GM18858 (cell line): ENCODE data around the gene C1orf94.
"Not testable (repeated sequence)": the region's sequence is repeated elsewhere in the genome, so short reads cannot be mapped to it uniquely, and the experiment has no call there.

Experiments used
- ATAC-seq: cut with Tn5 transposase; IDR thresholded peaks from one replicate; pipeline ENCODE4 v1.9.1; 2021; ENCODE audit not compliant: unreplicated experiment

Gene C1orf94

DNA sequence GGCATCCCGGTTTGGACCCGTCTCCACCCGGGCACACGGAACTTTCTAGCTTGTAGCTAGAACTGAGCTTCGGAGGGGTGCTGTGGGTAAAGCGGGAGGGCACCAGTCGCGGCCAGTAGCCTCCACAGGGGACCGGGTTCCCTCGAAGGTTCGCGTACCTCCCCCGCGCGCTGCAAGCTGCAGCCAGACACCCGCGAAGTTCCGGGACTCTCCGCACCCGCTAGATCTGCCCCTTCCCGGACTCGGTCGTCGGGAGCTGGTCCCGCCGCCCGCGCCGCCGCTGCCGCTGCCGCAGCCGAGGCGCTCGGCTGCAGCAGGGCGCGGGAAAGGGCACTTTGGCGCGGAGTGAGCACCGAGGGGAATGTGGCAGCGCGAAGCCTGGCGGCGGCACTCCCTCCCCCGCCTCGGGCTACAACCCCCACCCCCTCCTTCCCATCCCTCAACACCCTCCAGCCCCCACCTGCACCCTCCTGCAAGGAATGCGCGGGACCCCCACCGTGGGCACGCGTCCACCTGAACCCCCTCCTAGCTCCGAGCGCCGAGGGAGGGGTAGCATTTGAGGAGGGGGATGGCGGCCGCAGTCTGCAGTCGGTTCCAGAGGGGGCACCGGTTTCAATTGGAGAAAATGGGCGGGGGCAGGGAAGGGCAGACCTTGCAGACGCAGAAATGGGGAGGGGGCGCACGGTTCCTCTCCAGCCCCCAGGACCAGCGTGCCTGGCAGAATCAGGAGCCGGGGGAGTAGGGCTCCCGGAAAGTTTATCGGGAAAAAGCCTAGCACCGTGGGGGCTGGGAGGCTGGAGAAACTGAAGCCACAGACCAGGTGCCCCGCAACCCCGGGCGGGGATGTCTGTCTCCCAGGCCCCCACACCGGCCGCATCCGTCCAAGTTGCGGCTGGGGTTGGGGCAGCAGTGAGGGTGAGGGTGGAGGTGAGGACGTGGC, 12.6 kb upstream of the C1orf94 start:
- no peak for ATAC-seq

DNA sequence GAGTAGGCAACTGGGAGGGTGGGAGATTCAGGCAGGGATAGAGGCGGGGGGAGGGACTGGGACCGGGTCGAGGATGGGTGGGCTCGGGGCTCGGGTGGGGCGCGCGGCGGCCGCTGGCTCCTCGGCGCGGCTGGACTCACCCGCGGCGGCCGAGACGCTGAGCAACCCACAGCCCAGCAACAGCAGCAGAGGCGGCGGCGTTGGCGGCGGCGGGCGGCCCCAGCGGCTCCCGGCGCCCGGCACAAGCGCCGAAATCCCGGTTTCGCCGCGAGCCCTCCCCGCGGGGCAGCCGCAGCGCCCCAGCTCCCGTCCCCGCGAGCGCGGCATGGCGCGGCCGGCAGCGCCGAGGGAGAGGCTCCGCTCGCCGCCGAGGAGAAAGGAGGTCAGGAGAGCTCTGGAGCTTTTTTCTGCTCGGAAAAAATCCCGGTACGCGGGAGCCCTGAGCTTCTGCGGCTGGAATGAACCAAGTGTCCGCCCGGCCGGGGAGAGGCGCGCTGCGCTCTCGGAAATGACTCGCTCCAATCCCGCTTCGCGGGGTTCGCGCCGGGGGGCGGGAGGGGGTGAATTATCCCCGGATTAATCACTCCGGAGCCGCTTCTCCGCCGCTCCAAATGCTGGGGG, 11.8 kb upstream of the C1orf94 start, which contains the start of gene CSMD2:
CSMD2 (minus strand) TSS at position 460 of the 621 bp plus-strand sequence; CDS start at position 327, 133 bp downstream.
- ATAC-seq, result no peak

DNA sequence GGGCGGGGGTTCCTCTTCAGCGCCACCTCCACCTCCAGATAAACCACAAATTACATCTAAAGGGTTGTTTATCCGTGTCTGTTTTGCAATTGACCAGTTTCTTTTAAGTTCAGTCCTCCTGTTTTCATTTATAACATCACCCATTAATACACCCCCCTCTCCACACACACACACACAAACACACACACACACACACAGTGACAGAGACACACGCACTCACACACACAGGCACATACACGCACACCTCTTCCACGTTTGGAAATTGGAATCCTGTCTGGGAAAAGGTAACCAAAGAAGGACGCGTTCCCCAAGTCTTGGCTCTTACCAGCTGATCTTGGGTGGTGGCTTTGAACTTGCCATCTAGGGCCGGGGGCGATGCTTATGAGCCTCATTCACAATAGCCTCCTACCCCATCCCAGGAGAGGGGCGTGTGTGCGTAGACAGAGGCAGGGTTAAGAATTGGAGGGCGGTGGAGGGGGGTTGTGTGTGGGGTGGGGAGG, 11.2 kb upstream of the C1orf94 start:
- no peak for ATAC-seq

DNA sequence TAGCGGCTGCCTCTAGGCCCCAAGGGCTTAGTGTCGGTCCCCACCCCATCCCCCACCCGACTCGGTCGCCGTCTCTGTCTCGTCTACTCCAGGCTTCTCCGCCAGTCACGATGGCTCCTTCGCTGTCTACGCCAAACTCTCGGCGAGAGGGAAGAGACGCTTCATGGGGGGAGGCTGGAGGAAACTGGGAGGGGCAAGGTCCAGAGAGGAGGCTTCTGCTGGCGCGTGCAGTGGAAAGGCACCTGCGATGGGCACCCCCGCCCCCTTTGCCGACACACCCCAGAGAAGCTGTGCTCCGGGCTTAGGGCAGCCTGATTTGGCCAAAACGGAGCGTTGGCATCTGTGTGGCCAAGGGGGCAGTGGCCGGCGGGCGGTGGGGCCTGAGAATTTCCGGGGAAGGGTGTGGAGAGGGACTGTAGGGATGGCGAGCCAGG, 10.5 kb upstream of the C1orf94 start:
- ATAC-seq, result no peak

DNA sequence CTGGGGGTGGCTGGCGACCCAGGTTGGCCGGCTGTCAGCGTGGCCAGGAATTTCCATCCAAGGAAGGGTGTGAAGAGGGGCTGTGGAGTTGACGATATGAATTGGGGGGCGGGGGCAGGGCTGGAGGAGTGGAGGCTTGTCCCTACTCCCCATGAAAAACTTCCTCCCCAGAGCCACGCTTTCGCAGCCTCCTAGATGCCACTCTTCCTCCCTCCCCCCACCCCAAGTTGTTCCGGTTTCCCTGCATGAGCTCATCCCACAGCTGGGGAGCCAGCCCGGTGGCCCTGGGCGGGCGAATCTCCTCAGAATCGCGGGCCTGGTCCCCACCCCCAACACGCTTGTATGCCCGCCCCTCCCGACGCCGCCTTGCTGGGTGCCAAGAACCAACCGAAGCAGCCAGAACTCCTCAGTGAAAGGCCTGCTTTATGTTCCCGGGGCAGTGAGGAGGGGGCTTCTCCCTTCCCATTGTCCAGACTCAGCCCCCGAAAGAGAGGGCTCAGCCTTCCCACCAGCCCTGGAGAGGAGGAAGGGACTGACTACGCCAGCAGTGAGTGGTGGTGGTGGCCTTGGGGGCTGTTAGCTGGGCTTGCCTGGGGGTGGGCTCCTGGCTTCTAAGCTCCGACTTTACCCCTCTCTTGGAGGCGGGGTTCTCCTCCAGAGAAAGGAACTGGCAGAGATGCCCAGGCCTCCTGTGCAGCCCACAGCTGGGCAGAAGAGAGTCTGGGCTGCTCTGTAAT, 9.9 kb upstream of the C1orf94 start:
- no peak for ATAC-seq

DNA sequence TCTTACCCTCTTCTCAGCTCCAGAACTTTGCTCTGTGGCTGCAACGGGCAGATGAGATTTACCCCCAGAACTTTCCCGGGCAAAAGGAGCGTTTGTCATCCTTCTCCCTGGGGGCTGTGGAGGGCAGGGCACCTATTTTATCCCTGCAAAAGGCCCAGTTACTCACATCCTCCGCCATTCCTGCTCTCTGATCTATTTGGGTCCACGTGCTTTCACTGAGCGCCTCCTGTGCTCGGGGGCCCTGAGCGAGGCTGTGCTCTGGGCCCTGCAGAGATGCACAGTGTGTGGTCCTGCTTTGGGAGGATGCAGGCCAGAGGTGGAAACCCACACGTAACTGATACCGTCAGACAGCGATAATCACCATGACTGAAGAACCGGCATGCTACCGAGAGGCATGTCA, 9.3 kb upstream of the C1orf94 start:
- ATAC-seq, result no peak

DNA sequence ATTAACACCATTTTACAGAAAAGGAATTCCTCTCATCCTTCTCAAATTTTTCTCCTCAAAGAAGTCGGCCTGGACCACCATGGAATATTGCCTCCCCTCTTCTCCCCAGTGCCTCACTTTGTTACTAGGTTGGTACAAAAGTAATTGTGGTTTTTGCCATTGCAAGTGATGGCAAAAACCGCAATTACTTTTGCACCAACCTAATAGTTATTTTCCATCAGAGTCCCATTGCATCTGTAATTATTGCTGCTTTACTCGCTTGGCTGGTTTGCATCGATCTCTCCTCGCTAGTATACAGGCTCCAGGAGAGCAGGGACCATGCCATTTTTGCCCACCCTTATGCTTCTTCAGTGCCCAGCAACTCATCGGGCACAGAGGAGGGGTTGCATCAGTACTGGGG, 963 bp upstream of the C1orf94 start:
- no peak for ATAC-seq

DNA sequence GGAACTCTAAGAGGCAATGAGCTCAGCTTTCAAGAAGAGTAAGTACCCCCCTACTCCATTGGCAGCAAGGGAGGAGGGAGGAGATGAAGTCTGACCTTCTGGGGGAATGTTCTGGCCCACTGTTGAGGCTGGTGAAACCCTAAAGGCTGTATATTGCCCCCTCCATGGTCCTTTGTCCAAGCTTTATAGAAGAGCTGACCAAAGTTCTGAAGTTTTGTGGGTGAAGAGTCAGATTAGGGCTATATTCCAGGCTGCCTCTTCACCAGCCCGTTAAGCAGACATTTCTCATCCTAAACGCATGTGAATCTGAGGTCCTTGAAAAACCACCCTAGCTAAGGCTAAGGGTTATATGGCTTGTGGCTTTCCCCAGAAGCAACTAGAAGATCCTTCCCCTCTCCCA, 1.4 kb downstream of the C1orf94 start:
- ATAC-seq, result no peak

DNA sequence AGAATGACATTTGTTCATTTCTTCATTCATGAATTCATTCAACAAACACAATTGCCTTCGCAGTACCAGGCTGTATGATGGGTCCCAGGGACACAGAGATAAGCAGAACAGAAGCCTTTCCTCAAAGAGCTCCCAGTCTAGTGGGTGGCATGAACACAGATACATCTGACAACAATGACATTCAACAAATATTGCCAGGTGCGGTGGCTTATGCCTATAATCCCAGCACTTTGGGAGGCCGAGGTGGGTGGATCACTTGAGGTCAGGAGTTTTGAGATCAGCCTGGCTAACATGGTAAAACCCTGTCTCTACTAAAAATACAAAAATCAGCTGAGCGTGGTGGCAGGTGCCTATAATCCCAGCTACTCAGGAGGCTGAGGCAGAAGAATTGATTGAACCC, 6.7 kb downstream of the C1orf94 start:
- not testable (repeated sequence) for ATAC-seq

DNA sequence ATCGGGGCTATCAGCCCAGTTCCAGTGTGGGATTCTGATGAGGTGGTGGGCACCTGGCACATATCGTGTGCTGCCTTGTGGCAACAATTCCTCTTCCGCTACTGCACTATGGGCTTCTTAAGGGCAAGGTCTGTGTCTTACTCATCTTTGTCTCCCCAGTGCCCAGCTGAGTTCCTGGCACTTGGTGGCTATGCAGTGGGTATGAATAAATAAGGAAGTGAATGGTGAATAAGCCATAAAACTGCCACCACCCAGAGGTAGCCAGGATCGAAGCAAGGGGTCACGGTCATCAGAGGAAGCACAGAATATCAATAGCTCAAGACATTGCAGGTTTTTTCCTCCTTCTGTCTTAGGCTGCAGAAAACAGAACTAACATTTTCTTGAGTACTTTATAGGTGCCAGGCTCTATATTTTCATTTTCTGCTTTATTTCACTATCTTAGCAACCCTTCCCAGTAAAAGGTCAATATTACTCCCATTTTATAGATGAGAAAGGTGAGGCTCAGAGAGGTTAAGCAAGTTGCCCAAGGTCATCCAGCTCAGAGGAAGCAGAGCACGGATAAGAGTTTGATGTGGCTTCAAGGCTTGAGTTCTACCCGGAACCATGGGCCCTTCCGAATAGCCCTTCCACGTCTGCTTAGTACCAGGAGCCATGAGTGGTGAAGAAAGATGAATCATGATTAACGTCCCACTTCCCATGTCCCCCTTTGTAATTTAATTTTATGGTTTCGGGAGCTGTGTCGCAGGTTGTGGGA, 10.2 kb downstream of the C1orf94 start:
- no peak for ATAC-seq

DNA sequence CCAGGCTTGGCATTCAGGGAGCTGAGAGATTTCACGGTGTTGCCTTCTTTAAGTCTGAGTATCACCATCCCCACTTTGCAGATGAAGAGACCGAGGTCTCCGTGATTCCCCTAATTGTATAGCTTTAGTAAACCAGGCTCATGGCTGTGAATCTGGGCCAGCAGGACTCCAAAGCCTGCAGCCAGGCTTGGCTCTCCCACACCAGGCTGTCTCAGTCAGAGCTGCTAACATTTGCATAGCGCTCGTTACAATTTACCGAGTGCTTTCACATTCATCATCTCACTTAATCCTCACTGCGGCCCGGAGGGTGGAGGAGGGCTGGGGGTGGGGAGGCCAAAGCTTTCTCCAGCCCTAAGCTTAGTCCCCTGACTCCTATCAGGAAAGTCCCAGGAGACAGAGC, 11.7 kb downstream of the C1orf94 start:
- no peak for ATAC-seq

DNA sequence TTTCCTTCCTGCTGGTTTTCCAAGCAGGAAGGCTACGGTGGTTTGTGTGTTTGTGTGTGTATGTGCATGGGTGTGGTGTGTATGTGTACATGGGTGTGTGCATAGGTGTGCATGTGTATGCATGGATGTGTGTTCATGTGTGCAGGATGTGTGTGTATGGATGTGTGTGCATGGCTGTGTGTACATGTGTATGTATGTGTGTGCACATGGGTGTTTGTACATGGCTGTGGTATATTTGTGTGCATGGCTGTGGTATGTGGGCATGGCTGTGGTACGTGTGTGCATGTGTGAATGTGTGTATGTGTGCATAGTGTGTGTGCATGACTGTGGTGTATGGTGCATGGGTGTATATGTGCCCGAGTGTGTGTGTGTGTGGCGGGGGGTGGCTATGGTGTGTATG, 12.3 kb downstream of the C1orf94 start:
- ATAC-seq, result no peak

DNA sequence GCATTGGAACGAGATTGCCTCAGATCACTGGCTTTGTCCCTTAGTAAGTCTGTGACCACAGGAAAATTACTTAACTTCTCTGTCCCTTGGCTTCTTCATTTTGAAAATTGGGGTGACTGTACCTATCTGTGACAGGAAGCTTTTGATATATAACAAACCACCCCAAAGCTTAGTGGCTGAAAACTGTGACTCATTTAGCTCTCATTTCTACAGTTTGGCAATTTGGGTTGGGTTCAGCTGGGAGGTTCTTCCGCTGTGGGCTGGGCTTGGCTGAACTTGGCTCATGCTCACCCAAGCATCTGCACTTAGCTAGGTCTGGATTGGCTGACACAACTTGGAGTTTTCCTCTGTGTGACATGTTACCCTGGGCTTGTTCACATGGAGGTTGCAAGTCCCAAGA, 14.0 kb downstream of the C1orf94 start:
- no peak for ATAC-seq

DNA sequence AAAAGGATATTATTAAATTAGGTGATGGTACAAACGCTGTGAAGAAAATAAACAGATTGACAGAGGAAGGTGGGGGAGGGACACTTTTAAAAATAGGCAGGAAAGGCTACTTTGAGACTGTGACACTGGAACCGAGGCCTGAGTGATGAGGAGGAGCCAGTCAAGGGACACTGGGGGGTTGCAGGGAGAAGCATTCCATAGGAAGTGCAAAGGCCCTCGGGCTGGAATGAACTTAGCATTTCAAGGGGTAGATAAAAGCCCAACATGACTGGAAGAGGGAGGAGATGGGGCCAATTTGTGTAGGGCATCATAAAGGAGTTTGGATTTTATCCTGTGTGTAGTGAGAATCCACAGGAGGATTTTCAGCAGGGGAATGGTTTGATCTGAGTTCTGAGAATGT, 15.9 kb downstream of the C1orf94 start:
- no peak for ATAC-seq

DNA sequence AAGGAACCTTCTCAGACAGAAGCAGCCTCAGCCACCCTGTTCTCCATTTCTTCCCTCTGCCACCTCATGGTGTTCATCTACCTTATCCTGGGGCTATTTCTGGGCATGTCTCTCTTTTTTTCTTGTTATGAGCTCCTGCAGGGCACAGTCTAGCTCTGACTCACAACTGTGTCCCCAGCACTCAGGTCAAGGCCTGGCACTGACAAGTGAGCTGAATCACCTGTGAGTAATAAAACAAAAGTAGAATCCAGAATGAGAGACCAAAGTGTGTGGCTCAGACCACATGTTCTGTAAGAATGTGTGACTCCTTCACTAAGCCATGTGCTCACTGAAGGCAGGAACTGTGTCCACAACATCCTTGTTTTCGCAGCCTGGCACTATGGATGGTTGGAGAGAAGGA, 23.2 kb downstream of the C1orf94 start:
- no peak for ATAC-seq

DNA sequence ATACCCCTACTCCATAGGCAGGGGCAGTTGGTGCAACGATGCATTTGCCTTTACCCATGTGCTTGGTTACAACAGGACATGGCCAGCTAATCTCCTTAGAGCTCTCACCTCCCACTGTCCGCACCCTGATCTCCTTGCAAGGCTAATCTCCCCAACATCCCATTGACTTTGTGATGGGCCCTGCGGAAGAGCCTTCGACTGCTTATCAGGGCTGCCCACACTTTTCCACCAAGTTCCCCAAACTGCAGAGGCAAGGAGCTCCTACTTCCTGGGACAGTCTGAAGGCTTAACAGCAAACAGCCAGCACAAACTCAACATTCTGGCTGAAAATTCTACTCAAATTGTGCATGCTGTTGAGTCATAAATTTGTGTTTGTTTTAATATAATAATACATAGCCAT, 36.0 kb downstream of the C1orf94 start:
- no peak for ATAC-seq

DNA sequence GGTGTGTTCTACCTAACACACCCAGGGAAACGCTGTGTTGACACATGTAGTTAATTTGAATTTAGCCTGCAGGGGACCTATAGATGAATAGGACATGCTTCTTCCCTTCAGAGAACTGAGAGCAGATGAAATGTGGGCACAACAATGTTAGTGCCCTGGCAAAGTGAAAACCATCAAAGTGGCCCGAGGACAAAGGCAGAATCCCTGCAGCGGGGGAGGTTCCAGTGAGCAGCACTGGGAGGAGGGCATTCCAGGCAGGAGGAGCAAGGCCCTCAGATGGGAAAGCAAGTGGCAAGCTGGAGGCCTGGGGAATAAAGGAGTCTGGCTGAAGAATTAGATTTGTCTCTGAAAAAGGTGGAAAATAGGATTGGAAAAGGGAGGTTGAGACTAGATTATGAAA, 37.2 kb downstream of the C1orf94 start:
- no peak for ATAC-seq

DNA sequence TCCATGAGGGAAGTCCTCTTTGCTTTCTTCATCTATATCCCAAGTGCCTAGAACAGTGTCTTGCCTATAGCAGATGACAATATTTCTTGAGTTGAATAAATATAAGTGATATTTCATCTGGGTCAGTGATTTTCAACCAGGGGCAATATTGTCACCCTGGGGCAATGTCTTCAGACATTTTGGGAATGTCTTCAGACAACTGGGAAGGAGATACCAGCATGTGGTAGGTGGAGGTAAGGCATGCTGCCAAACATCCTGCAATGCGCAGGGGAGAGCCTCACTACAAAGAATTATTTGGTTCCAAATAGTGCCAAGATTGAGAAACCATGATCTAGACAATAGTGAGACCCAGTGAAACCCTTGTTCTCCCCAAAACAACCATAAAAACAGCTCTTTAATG, 54.7 kb downstream of the C1orf94 start:
- ATAC-seq, result no peak

DNA sequence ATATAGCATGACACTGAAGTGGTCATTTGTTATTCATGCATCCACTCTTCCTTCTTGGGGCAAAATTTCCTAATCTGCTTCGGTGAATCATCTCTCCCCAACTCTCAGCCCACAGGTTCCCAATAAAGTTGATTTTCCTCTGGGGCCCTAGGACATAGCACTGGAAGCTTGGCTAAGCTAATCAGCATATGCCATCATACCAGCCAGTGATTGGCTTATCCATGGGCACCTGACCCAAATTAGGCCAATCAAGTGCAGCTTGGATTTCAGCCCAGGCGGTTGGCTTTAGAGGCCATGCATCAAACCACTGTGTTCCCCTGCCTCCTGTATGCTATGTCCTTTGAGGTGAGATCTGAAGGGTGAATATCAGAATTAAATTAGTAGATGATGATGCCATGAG, 58.9 kb downstream of the C1orf94 start:
- ATAC-seq, result no peak

DNA sequence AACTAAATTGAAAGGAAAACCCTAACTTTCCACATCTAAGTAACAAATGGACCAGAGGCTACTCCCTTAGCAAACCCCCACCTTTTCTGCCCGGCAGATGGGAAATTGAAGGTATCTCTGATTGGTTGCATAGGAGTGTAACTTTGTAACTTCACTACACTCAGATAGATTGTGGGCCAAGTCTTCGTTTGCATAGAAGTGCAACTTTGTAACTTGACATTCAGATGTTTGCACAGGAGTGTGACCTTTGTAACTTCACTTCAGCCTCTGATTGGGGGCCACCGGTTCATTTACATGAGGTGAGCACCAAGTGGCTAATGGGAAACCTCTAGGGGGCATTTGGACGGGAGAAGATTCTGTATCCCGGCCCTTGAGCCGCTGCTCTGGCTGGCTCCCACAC, 59.4 kb downstream of the C1orf94 start:
- no peak for ATAC-seq
